ENCODE data around the gene VAV3.

The VAV3 gene

GRCh38 chr1:107698161-107698560, 266.8 kb downstream of the VAV3 start:
- H3K4me3 ChIP-seq (ENCODE audit: low read depth, low read length): no peak overlapping the region
- TF ChIP-seq, protein P1, sequence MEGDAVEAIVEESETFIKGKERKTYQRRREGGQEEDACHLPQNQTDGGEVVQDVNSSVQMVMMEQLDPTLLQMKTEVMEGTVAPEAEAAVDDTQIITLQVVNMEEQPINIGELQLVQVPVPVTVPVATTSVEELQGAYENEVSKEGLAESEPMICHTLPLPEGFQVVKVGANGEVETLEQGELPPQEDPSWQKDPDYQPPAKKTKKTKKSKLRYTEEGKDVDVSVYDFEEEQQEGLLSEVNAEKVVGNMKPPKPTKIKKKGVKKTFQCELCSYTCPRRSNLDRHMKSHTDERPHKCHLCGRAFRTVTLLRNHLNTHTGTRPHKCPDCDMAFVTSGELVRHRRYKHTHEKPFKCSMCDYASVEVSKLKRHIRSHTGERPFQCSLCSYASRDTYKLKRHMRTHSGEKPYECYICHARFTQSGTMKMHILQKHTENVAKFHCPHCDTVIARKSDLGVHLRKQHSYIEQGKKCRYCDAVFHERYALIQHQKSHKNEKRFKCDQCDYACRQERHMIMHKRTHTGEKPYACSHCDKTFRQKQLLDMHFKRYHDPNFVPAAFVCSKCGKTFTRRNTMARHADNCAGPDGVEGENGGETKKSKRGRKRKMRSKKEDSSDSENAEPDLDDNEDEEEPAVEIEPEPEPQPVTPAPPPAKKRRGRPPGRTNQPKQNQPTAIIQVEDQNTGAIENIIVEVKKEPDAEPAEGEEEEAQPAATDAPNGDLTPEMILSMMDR (IDR thresholded peaks at IDR 0.05; ENCODE audit: low read depth, low read length): no peak

DNA sequence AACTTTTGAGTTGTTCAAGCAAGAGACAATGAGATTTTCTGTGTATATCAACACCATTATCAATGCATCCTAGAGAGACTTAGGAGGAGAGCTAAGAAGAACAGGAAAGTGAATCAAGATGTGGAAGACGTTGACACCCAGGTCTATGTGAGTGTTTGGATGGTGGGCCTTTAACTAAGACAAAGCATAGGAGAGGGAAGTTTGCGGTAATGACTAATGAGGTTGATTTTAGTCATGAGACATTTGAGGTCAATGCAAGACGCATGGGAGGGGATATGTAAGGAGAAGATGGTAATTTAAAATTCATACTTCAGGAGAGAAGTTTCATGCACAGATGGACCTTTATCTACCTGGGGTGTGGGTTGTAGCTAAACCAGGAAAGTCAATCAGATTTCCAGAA, 269.6 kb downstream of the VAV3 start:
- H3K4me3 ChIP-seq (ENCODE audit: low read depth, low read length): no peak overlapping the region
- TF ChIP-seq, protein P1 (IDR thresholded peaks at IDR 0.05; ENCODE audit: low read depth, low read length): no peak

DNA sequence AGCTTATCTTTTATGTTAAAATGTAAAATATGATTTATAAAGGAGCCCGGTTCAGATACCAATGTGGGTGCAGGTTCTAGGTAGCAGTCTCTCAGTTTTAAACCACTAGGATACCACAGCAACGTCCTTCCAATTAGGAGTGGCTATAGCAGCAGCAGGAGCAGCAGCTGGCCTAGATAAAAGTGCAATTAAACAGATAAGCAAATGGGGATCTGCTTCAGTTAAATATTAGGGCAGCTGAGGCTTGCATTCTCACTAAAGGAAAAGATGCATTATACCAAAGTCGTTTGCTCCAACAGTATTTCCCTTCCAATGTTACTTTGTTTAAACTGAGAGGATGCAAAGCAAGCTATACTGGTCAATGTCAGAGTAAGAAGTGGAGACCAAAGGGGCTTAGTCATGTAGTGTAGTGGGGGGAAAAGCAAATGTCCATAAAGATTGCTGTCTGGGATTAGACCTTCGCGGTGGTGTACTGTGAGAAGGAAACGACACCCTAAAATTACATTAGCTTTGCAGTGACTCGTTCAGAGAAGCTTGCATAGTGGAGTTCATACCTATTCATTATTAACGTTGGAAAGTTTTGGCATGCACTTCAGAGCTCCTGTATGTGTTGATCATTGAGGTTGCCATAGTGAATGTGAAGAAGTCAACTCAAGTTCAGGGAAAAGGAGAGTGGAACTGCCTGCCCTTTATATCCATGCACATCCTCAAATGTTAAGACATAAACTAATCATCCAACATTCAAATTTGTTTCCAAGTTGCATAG, 272.2 kb downstream of the VAV3 start:
- no peak overlapping the region for H3K4me3 ChIP-seq (ENCODE audit: low read depth, low read length)
- TF ChIP-seq, protein P1 (IDR thresholded peaks at IDR 0.05; ENCODE audit: low read depth, low read length): no peak

GRCh38 chr1:107691540-107691939, 273.4 kb downstream of the VAV3 start:
- TF ChIP-seq, protein P1 (IDR thresholded peaks at IDR 0.05; ENCODE audit: low read depth, low read length): no peak
- no peak overlapping the region for H3K4me3 ChIP-seq (ENCODE audit: low read depth, low read length)

DNA sequence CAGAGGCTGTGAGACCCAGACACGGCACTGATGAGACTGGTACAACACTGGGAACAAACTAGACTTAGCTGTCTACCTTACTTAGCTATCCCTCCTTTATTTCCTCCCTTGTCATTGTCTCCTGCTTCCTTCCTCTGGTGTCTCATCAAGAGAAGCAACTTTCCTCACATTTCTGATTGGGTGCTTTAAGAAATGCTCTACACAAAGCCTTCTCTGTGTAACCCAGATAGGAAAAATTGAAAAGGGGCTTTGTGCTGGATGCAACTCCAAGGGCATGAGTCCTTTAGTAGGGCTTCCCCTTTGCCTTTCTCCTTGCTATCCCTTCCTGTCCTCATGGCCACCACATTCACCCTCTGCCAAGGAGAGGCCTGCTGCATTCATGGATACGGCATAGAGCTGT, 274.5 kb downstream of the VAV3 start:
- no peak overlapping the region for H3K4me3 ChIP-seq (ENCODE audit: low read depth, low read length)
- TF ChIP-seq, protein P1 (IDR thresholded peaks at IDR 0.05; ENCODE audit: low read depth, low read length): no peak

- H3K4me3 ChIP-seq (ENCODE audit: low read depth, low read length): no peak overlapping the region
- TF ChIP-seq, protein P1 (IDR thresholded peaks at IDR 0.05; ENCODE audit: low read depth, low read length): no peak
Measured at GRCh38 chr1:107689733-107690132, 275.2 kb downstream of the VAV3 start.

DNA sequence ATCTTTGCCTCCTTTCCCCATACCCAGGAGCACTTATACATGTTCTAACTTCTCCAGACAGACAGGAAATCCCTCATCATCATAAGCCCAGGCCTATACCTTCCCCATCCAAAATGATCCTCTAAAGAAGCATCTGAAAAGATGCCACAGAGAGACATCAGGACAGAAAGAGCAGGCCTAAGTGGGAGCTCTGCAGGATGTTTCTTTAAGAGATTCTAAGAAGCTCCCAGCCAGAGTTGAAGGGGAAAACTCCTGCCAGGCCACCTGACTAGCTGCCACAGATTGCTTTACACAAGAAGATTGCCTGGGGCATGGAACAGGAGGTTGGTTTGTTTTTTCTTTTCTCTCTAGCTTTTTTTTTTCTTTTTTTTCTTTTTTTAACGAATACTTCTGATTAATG, 275.8 kb downstream of the VAV3 start:
- TF ChIP-seq, protein P1 (IDR thresholded peaks at IDR 0.05; ENCODE audit: low read depth, low read length): no peak
- H3K4me3 ChIP-seq (ENCODE audit: low read depth, low read length): no peak overlapping the region
